Measurements from ENCODE around the gene IFITM1. TPM values are rescaled to one million over a fixed set of nuclear protein-coding genes. Genes with fewer than 3 reads are reported as not detected.

The IFITM1 gene
- total RNA-seq, 1 donor from 2014 or later = 2.3 TPM

- Mint-ChIP-seq H3K27me3 (peaks cover 13% of the 10 kb centered on the region), H3K27ac (no peak overlapping the region), H3K9me3 (ENCODE audit: low read depth) (no peaks in the 10 kb centered on the region), H3K4me3 (ENCODE audit: low read depth) (no peak overlapping the region), H3K36me3 (ENCODE audit: insufficient read depth) (no peaks in the 10 kb centered on the region), H3K4me1 (ENCODE audit: low read depth) (peaks cover 9% of the 10 kb centered on the region)
- TF ChIP-seq CTCF (IDR thresholded peaks at IDR 0.05; ENCODE audit: unreplicated experiment) = no peak
- DNase-seq (ENCODE audit: low spot score, unreplicated experiment) = no peak
Observed at GRCh38 chr11:297586-298405, 16.0 kb upstream of the IFITM1 start.

- DNase-seq (ENCODE audit: low spot score, unreplicated experiment) = no peak
- Mint-ChIP-seq H3K36me3 (ENCODE audit: insufficient read depth) (no peaks in the 10 kb centered on the region), H3K4me1 (ENCODE audit: low read depth) (peaks cover 9% of the 10 kb centered on the region), H3K4me3 (ENCODE audit: low read depth) (no peak overlapping the region), H3K27ac (no peak overlapping the region), H3K27me3 (peaks cover 13% of the 10 kb centered on the region), H3K9me3 (ENCODE audit: low read depth) (no peaks in the 10 kb centered on the region)
- no peak for TF ChIP-seq CTCF (IDR thresholded peaks at IDR 0.05; ENCODE audit: unreplicated experiment)
Observed at GRCh38 chr11:298406-299065, 15.3 kb upstream of the IFITM1 start.

GRCh38 chr11:299081-299891 lies 14.6 kb upstream of the IFITM1 start, which contains the start of gene IFITM5:
Gene IFITM5, minus strand, starts transcription at chr11:299526. Its CDS starts 36 bp downstream, at chr11:299490.
- H3K4me3 Mint-ChIP-seq (ENCODE audit: low read depth) = no peak within 1 kb of the TSS
- no peak for TF ChIP-seq CTCF (IDR thresholded peaks at IDR 0.05; ENCODE audit: unreplicated experiment)
- H3K36me3 Mint-ChIP-seq (ENCODE audit: insufficient read depth) = no peaks in the 10 kb centered on the region
- no peak within 1 kb of the TSS for H3K27ac Mint-ChIP-seq
- DNase-seq (ENCODE audit: low spot score, unreplicated experiment) = no peak
- peaks cover 13% of the 10 kb centered on the region for H3K27me3 Mint-ChIP-seq
- H3K9me3 Mint-ChIP-seq (ENCODE audit: low read depth) = no peaks in the 10 kb centered on the region
- peaks cover 9% of the 10 kb centered on the region for H3K4me1 Mint-ChIP-seq (ENCODE audit: low read depth)

GRCh38 chr11:299951-300735 lies 13.7 kb upstream of the IFITM1 start:
- H3K9me3 Mint-ChIP-seq (ENCODE audit: low read depth) = no peaks in the 10 kb centered on the region
- H3K27ac Mint-ChIP-seq = no peak overlapping the region
- no peaks in the 10 kb centered on the region for H3K36me3 Mint-ChIP-seq (ENCODE audit: insufficient read depth)
- peaks cover 13% of the 10 kb centered on the region for H3K27me3 Mint-ChIP-seq
- H3K4me1 Mint-ChIP-seq (ENCODE audit: low read depth) = peaks cover 12% of the 10 kb centered on the region
- no peak for DNase-seq (ENCODE audit: low spot score, unreplicated experiment)
- TF ChIP-seq CTCF (IDR thresholded peaks at IDR 0.05; ENCODE audit: unreplicated experiment) = peak; percentile 32
- no peak overlapping the region for H3K4me3 Mint-ChIP-seq (ENCODE audit: low read depth)

Data from progenitor cell of endocrine pancreas (in vitro differentiated cells).